Colonic mucosa (tissue), 4 donors: ENCODE measurements around the gene ZNF273. TPM values are rescaled to one million over a fixed set of nuclear protein-coding genes. Genes with fewer than 3 reads are reported as not detected.
A peak's percentile ranks its signal among the peaks of the same experiment; 100 is the strongest.
"Not testable (repeated sequence)": the region's sequence is repeated elsewhere in the genome, so short reads cannot be mapped to it uniquely, and the experiment has no call there.

ENCODE experiments used
- DNase-seq: peaks from one replicate; pipeline ENCODE4 v3.0.0-alpha.2; 2020
- H3K27ac ChIP-seq: fragments of 200-600 bp; one replicate; pipeline ENCODE4 v1.8.0; 2021
- H3K27me3 ChIP-seq: fragments of 200-600 bp; one replicate; pipeline ENCODE4 v1.8.0; 2021
- H3K36me3 ChIP-seq: fragments of 200-600 bp; one replicate; pipeline ENCODE4 v1.8.0; 2021
- H3K4me1 ChIP-seq: fragments of 200-600 bp; one replicate; pipeline ENCODE4 v1.8.0; 2021; ENCODE audit warnings: mild to moderate bottlenecking
- H3K4me3 ChIP-seq: fragments of 200-600 bp; one replicate; pipeline ENCODE4 v1.8.0; 2021
- H3K9ac ChIP-seq, 2 donors: one replicate each; pipeline ENCODE4 v1.7.0; 2013; ENCODE audit warnings: control low read depth in 2 of 2, low read depth in 2 of 2, low read length in 2 of 2
- H3K9me3 ChIP-seq: fragments of 200-600 bp; one replicate; pipeline ENCODE4 v1.8.0; 2021
- intact Hi-C: fragments of 100-400 bp; cut with DNase I; formaldehyde crosslinking; loops from one replicate; pipeline ENCODE4 v1.14.1; 2022
- total RNA-seq, 2 donors: library from RNA; stranded (reverse); fragmentation: NEBNext Ultra II Directional in 1 of 2; extraction: Animal tissue kit (Norgen Biotek cat#: 25700) in 1 of 2; gene quantifications; one replicate each; pipeline ENCODE4 v1.2.1, GENCODE V29; 2021
- TF ChIP-seq, protein P1 (sequence below): fragments of 200-600 bp; IDR thresholded peaks from one replicate; pipeline ENCODE4 v1.8.0; 2022; ENCODE audit warnings: antibody characterized with exemption, mild to moderate bottlenecking
- donor health status: healthy.
- donor health status: DM: no; HTN: no; CAD: no.
- donor health status: DM: no; HTN: no; CAD: no.

ZNF273 gene
- total RNA-seq, 2 donors from 2014 or later, result 5.0 to 7.1 TPM

DNA sequence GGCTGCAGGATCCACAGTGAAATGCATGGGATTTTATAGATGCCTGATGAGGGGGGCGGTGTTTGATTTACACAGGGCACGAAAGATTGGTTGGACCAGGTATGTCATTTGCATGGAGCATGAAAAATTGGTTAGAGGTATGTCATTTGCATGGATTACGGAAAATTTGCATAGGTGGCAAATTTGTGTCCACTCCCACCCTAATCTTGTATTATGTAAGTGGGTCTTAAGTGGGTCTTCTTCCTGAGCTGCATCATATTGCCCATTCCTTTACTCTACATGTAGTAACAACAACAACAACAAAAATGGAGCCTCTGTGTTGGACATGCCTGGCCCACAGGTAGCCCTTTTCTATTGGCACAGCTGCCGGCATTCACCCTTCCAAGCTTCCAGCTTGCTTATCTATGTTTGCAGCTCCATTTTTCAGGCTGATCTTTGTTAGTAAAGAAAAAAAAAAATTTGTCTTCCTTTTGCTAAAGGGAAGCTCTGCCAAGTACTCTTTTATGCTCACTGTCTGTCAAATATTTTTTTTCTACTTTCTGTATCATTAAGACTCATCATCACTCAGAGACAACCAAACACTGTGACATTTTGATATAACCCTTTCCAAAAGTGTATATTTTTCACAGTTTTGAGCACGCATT, 10.3 kb upstream of the ZNF273 start:
- Histone ChIP-seq H3K27ac (no peak overlapping the region), H3K9ac (no peak overlapping the region), H3K4me3 (no peak overlapping the region), H3K9me3 (no peaks in the 10 kb centered on the region), H3K4me1 (no peaks in the 10 kb centered on the region), H3K27me3 (no peaks in the 10 kb centered on the region), H3K36me3 (no peaks in the 10 kb centered on the region)
- DNase-seq, result no peak
- TF ChIP-seq, protein P1, sequence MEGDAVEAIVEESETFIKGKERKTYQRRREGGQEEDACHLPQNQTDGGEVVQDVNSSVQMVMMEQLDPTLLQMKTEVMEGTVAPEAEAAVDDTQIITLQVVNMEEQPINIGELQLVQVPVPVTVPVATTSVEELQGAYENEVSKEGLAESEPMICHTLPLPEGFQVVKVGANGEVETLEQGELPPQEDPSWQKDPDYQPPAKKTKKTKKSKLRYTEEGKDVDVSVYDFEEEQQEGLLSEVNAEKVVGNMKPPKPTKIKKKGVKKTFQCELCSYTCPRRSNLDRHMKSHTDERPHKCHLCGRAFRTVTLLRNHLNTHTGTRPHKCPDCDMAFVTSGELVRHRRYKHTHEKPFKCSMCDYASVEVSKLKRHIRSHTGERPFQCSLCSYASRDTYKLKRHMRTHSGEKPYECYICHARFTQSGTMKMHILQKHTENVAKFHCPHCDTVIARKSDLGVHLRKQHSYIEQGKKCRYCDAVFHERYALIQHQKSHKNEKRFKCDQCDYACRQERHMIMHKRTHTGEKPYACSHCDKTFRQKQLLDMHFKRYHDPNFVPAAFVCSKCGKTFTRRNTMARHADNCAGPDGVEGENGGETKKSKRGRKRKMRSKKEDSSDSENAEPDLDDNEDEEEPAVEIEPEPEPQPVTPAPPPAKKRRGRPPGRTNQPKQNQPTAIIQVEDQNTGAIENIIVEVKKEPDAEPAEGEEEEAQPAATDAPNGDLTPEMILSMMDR, result no peak
- intact Hi-C loops, result no loop called here

DNA sequence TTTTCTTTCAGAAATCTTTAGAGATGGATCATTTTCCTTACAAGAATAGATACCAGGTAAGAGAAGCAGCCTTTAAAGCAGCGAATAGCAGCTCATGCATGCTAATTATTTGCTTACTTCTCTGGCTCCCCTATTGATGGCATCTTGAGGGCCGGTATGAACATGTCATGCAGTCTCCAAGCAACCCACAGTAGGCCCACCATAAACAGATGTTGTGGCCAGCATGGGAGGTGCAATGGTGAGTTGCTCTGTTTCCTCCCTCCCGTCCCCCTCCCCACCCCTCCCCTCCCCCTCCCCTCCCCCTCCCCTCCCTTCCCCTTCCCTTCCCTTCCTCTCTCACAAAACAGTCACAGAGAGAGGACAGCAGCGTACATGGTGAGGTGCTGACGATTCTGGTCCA, 9.7 kb upstream of the ZNF273 start:
- no peaks in the 10 kb centered on the region for H3K9me3 ChIP-seq
- DNase-seq, result no peak
- no peak overlapping the region for H3K27ac ChIP-seq
- no peaks in the 10 kb centered on the region for H3K36me3 ChIP-seq
- TF ChIP-seq, protein P1, result no peak
- no peaks in the 10 kb centered on the region for H3K4me1 ChIP-seq
- no peaks in the 10 kb centered on the region for H3K27me3 ChIP-seq
- H3K9ac ChIP-seq, result no peak overlapping the region
- intact Hi-C loops, result no loop called here
- no peak overlapping the region for H3K4me3 ChIP-seq

DNA sequence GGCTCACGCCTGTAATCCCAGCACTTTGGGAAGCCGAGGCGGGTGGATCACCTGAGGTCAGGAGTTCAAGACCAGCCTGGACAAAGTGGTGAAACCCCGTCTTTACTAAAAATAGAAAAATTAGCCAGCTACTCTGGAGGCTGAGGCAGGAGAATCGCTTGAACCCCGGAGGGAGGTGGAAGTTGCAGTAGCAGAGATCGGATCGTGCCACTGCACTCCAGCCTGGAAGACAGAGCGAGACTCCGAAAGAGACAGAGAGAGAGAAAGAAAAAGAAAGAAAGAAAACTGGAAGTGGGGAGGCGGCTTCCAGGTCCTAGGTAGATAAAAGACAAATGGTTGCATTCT, 640 bp upstream of the ZNF273 start:
- not testable (repeated sequence) for H3K9ac ChIP-seq, H3K27me3 ChIP-seq, H3K9me3 ChIP-seq, H3K4me1 ChIP-seq, DNase-seq, H3K36me3 ChIP-seq, H3K27ac ChIP-seq
- intact Hi-C loops, result loop anchor here (10.0 kb wide), 1 partner anchor 102 kb away; the partner anchor contains the start of gene ERV3-1
- peak overlapping the region; percentile 82 for H3K4me3 ChIP-seq

DNA sequence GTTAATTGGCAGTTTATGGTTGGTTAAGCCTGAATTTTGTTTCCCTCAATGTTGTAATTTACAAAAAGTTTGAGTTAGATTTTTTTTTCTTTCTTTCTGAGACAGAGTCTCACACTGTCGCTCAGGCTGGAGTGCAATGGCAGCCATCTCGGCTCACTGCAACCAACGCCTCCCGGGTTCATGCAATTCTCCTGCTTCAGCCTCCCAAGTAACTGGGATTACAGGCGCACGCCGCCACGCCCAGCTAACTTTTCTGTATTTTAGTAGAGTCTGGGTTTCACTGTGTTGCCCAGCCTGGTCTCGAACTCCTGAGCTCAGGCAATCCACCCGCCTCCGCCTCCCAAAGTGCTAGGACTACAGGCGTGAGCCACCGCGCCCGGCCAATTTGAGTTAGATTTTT, 935 bp downstream of the ZNF273 start:
- Histone ChIP-seq H3K9ac (peak overlapping the region in 1 of 2 donors; percentile 74), H3K9me3 (no peaks in the 10 kb centered on the region), H3K36me3 (no peaks in the 10 kb centered on the region), H3K4me3 (no peak overlapping the region), H3K27me3 (no peaks in the 10 kb centered on the region), H3K27ac (no peak overlapping the region), H3K4me1 (no peaks in the 10 kb centered on the region)
- DNase-seq, result no peak
- intact Hi-C loops, result loop anchor here (10.0 kb wide), 1 partner anchor 101 kb away; the partner anchor contains the start of gene ERV3-1
- TF ChIP-seq, protein P1, result no peak

DNA sequence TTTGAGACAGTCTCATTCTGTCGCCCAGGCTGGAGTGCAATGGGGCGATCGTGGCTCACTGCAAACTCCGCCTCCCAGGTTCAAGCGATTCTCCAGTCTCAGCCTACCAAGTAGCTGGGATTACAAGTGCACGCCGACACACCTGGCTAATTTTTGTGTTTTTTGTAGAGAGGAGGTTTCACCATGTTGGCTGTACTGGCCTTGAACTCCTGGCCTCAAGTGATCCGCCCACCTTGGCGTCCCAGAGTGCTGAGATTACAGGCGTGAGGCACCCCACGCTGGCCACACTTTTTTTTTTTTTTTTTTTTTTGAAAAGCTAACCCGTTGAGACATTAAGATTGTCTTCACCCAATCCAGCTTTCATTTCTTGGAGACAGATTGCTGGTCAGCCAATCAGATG, 2.1 kb downstream of the ZNF273 start:
- no peak for DNase-seq
- intact Hi-C loops, result loop anchor here (10.0 kb wide), 1 partner anchor 100 kb away; the partner anchor contains the start of gene ERV3-1
- TF ChIP-seq, protein P1, result no peak
- Histone ChIP-seq H3K27me3 (no peaks in the 10 kb centered on the region), H3K4me3 (no peak overlapping the region), H3K9ac (no peak overlapping the region), H3K4me1 (no peaks in the 10 kb centered on the region), H3K9me3 (no peaks in the 10 kb centered on the region), H3K27ac (no peak overlapping the region), H3K36me3 (no peaks in the 10 kb centered on the region)

DNA sequence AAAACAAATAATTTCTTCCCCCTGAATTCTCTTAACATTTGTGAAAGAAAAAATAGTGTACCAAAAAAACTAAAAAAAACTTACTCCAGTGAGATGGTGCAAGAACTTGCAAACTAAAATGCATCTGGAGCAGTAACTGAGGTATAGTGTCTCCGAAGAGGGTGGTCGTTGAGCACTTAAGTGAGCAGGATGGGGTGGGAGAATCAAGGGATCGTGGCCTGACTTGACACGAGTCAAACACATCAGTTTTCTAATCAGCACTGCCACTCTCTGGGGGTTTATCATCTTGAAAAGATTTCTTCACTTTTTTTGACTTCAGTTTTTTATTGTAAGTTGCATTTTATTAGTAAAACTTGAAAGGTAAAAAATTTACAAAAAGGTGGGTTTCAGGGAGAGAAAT, 2.5 kb downstream of the ZNF273 start:
- no peak for DNase-seq
- Histone ChIP-seq H3K9me3 (no peaks in the 10 kb centered on the region), H3K36me3 (no peaks in the 10 kb centered on the region), H3K9ac (no peak overlapping the region), H3K27me3 (no peaks in the 10 kb centered on the region), H3K27ac (no peak overlapping the region), H3K4me1 (no peaks in the 10 kb centered on the region), H3K4me3 (no peak overlapping the region)
- intact Hi-C loops, result loop anchor here (10.0 kb wide), 1 partner anchor 99 kb away; the partner anchor contains the start of gene ERV3-1
- TF ChIP-seq, protein P1, result no peak
